Measurements from ENCODE around the gene SIKE1.
"Not testable (repeated sequence)": the region's sequence is repeated elsewhere in the genome, so short reads cannot be mapped to it uniquely, and the experiment has no call there.

The SIKE1 gene

DNA sequence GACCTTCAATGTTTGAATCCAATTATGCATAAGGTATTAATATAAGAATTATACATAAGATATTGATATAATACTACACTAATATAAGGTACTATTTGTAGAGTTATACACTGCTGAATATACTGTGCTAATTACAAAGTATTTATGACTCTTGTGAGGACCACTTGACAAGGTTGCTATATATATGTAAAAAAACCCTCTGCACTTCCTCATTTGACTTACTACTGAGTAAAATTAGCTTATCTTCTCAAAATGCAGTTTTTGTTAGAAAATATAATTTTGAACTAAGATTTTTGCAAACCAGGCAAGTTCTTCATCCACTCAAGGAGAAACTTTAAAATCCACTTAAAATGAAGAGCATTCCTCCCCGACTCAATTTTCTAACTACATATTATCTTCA is 8.5 kb downstream of the SIKE1 start:
- no peaks in the 10 kb centered on the region for H3K27me3 ChIP-seq (ENCODE audit: insufficient read depth, low read length)
- no peak overlapping the region for H3K4me3 ChIP-seq (ENCODE audit: low read length)
- no peak overlapping the region for H2AFZ ChIP-seq (ENCODE audit: low read depth, low read length)
- no peaks in the 10 kb centered on the region for H3K9me3 ChIP-seq (ENCODE audit: low read length)
- H3K36me3 ChIP-seq (ENCODE audit: insufficient read depth, low read length): peaks cover 52% of the 10 kb centered on the region
- H3K4me1 ChIP-seq (ENCODE audit: insufficient read depth, low read length): no peaks in the 10 kb centered on the region

DNA sequence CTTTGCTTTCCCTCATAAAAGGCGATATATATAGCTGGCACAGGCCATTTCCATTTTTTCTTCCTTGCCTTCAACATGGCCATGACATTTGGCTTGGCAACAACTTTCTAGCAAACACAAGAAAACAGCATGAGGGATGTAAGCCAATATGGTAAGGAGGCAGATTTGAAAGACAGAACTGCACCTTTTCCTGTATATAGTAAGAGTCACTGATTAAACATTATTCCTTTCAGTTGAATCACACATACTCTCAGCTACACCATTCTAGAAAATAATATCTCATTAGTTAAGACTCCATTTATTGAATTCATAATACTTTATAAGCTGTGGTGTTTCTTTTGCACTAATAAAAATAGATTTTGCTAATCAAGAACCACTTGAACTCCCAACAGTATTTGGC is 9.5 kb downstream of the SIKE1 start:
- Histone ChIP-seq H3K36me3 (ENCODE audit: insufficient read depth, low read length) (peaks cover 45% of the 10 kb centered on the region), H3K27me3 (ENCODE audit: insufficient read depth, low read length) (no peaks in the 10 kb centered on the region)

DNA sequence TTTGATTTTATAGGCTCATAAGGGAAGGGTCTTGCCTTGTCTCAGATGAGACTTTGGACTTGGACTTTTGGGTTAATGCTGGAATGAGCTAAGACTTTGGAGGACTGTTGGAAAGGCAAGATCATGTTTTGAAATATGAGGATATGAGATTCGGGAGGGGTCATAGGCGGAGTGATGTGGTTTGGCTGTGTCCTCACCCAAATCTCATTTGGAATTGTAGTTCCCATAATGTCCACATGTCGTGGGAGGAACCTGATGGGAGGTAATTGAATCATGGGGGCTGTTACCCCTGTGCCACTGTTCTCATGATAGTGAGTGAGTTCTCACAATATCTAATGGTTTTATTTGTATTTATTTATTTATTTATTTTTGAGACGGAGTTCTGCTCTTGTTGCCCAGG is 15.8 kb downstream of the SIKE1 start:
- Histone ChIP-seq H3K27me3 (ENCODE audit: insufficient read depth, low read length) (no peaks in the 10 kb centered on the region), H3K4me1 (ENCODE audit: insufficient read depth, low read length) (no peaks in the 10 kb centered on the region), H3K36me3 (ENCODE audit: insufficient read depth, low read length) (no peaks in the 10 kb centered on the region), H2AFZ (ENCODE audit: low read depth, low read length) (no peak overlapping the region), H3K4me3 (ENCODE audit: low read length) (no peak overlapping the region), H3K9me3 (ENCODE audit: low read length) (no peaks in the 10 kb centered on the region)

More for the DNA sequence above, 9.5 kb downstream of the SIKE1 start:
- Histone ChIP-seq H3K4me1 (ENCODE audit: insufficient read depth, low read length) (no peaks in the 10 kb centered on the region), H3K9me3 (ENCODE audit: low read length) (no peaks in the 10 kb centered on the region), H3K4me3 (ENCODE audit: low read length) (no peak overlapping the region), H2AFZ (ENCODE audit: low read depth, low read length) (no peak overlapping the region)

DNA sequence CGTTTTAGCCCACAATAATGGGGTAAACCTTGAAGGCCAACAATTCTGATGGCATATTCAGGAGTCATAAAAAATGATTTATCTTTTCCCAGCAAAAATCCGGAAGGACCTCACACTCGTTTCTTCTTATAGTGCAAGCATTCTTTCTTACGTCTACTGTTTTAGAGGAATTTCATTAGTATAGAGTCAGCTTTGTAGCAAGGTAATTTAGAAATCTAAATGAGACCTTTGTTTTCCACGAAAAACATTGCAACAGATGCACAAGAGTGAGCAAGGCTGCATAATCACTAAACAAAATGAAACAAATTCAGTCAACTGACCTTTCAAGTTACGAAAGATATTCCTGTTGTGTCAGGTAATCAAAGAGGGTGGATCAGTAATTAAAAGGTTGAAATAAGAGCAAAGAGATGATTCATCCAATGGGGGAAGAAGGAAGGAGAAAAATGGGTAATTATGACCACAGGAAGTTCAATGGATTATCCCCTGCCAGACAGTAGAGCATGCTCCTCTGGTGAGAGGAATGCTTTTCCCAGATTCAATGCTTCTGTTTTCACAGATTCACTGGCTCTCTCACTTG is 22.1 kb downstream of the SIKE1 start:
- Histone ChIP-seq H3K27me3 (ENCODE audit: insufficient read depth, low read length) (no peaks in the 10 kb centered on the region), H3K4me3 (ENCODE audit: low read length) (peak overlapping the region; percentile 24), H3K4me1 (ENCODE audit: insufficient read depth, low read length) (peaks cover 19% of the 10 kb centered on the region), H3K36me3 (ENCODE audit: insufficient read depth, low read length) (peaks cover 14% of the 10 kb centered on the region), H2AFZ (ENCODE audit: low read depth, low read length) (peak overlapping the region; percentile 93), H3K9me3 (ENCODE audit: low read length) (no peaks in the 10 kb centered on the region)

DNA sequence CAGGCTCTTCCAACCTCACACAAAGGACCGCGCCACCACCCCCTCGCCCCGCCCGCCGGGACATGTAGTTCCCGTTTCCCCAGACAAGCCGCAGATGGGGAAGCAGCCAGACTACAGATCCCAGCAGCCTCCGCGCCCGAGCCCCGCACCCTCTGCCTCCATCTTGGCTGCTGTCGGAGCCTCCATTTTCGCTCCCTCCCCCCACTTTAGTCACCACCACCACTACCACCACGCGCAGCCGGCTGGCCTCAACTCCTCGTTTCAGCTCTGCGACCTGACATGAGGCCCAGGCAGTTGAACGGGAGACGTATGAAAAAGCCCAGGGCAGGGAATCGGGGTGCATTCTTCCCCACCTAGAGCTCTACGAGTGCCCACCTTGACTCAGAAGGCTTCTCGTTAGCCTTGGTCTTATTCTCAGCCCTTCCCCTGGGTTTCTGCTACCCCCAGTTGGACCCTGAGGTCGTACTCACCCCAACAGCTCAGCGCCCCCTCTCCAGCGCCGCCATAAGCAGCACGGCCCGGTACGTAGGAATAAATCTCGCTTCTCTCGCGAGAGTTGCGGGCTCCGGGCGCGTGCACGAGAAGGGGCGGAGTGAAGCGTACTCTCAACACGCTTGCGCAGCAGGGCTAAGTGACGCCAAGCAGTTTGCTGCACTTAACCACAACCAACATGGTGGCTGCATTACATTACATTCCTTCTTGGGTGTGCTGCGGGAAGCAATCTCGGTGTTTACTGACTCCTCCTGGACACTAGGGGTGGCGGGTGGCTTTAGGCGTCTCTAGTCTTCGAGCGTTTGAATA is 22.8 kb downstream of the SIKE1 start, which contains the start of gene CSDE1:
TSS of gene CSDE1 (minus strand) at position 530 of the 801 bp plus-strand sequence. CDS start 18,094 bp downstream, outside the sequence.
- Histone ChIP-seq H3K9me3 (ENCODE audit: low read length) (no peaks in the 10 kb centered on the region), H2AFZ (ENCODE audit: low read depth, low read length) (peak within 1 kb of the TSS; percentile 93), H3K4me3 (ENCODE audit: low read length) (peak within 1 kb of the TSS; percentile 80), H3K4me1 (ENCODE audit: insufficient read depth, low read length) (peaks cover 19% of the 10 kb centered on the region), H3K36me3 (ENCODE audit: insufficient read depth, low read length) (peaks cover 14% of the 10 kb centered on the region), H3K27me3 (ENCODE audit: insufficient read depth, low read length) (no peaks in the 10 kb centered on the region)

DNA sequence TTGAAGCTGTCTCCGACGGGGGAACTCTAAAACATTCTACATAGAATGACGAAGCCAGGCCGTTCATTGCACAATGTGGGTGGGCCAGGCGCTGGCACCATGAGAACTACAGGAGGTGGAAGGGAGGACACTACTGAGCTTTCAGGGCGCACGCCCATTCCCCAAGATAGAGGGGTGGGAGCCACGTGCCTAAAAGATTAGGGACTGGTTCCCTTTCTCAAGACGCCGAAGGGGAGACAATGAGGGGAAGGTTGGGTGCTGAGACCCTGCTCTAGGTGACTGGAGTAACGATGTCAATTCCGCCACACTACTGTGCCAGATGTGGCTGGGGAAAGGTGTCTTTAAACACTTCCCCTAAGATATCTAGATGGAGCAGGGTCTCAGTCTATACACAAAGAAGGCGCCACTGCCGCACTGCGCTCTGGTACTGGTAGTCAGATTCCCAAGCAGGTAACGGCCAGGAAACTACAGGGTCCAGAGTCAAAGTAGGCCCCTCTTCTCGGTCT is 23.5 kb downstream of the SIKE1 start:
- peaks cover 19% of the 10 kb centered on the region for H3K4me1 ChIP-seq (ENCODE audit: insufficient read depth, low read length)
- no peaks in the 10 kb centered on the region for H3K9me3 ChIP-seq (ENCODE audit: low read length)
- H3K4me3 ChIP-seq (ENCODE audit: low read length): peak overlapping the region; percentile 80
- H3K36me3 ChIP-seq (ENCODE audit: insufficient read depth, low read length): peaks cover 14% of the 10 kb centered on the region
- no peak overlapping the region for H2AFZ ChIP-seq (ENCODE audit: low read depth, low read length)
- H3K27me3 ChIP-seq (ENCODE audit: insufficient read depth, low read length): no peaks in the 10 kb centered on the region

DNA sequence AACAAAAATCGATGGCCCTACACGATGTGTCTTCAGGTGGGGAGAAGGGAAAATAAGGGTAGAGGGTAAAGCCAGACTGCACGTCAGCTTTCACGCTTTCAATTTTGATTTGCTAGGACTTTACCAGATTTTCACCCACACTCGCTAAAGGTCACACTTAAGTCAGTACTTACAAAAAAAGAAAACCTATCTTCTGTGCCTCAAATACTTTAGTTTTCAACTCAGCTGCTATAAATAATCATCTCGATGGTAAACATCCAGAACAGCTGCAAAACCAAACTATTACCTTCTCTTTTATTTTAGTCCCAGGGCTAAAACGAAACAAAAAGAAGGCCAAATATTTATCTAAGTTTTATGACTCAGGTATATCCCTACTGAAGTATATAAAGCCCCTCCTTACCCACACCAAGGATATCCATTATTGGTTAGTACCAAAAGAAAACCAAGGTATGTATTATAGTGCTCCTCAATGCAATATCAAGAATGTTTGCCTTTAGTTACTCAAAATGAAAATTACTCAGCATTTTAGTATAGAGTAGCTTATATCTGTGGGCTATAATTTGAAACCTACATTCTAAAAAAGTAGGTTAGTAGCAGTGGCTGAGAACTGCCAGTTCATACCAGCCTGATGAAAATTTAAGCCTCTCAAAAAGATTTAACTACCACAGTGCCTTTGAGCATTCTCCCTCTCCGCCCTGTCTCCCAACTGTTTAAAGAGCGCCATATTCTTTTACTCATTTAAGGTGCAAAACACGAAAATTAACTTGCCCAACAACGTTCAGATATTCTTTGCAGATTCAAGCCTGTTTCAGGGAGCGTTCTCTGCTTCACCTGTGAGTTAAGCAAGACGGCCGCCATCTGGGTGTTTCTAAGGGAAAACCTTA is 24.2 kb downstream of the SIKE1 start:
- H3K36me3 ChIP-seq (ENCODE audit: insufficient read depth, low read length): peaks cover 14% of the 10 kb centered on the region
- H2AFZ ChIP-seq (ENCODE audit: low read depth, low read length): no peak overlapping the region
- H3K27me3 ChIP-seq (ENCODE audit: insufficient read depth, low read length): no peaks in the 10 kb centered on the region
- H3K4me3 ChIP-seq (ENCODE audit: low read length): peak overlapping the region; percentile 80
- H3K9me3 ChIP-seq (ENCODE audit: low read length): no peaks in the 10 kb centered on the region
- peaks cover 19% of the 10 kb centered on the region for H3K4me1 ChIP-seq (ENCODE audit: insufficient read depth, low read length)

DNA sequence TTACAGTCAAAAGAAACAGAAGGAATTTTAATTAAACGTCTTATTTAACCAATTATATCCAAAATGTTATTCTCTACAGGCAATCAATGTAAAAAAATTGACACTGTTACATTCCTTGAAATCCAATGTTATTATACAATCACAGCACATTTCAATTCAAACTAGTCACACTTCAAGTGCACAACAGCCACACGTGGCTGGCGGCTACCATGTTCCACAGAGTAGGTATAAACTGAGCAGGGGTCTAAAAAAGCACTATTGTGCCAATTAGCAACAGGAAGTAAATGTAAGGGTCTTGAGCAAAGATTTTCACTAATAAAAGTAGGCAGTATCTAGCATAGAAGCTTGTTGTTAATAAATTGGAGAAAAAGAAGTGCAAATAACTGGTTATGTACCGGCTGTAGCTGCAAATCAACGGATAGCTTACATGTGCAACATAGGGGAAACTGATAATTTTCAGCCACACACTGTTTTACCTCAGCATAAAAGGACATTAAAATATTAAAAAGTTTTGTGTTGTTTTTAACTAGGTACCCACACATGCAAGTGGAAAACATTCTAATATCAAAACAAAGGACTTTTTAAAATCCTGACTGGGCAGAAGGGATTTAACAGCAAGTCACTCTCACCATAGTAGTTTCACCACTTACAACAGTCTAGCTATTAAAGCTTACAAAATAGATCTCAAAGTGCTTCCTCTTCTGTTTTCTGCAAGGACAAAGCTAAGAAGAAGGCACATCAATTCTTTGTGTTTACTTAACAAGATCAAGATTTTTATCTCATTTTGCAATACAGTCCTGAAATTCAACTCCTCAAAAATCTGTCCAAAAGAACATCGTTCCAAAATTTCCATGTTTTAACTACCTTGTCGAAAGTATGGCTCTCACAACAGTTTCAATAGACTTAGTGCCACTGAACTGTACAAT is 25.2 kb downstream of the SIKE1 start:
- no peak overlapping the region for H2AFZ ChIP-seq (ENCODE audit: low read depth, low read length)
- H3K4me1 ChIP-seq (ENCODE audit: insufficient read depth, low read length): peaks cover 22% of the 10 kb centered on the region
- no peaks in the 10 kb centered on the region for H3K27me3 ChIP-seq (ENCODE audit: insufficient read depth, low read length)
- peak overlapping the region; percentile 80 for H3K4me3 ChIP-seq (ENCODE audit: low read length)
- no peaks in the 10 kb centered on the region for H3K9me3 ChIP-seq (ENCODE audit: low read length)
- H3K36me3 ChIP-seq (ENCODE audit: insufficient read depth, low read length): peaks cover 20% of the 10 kb centered on the region

DNA sequence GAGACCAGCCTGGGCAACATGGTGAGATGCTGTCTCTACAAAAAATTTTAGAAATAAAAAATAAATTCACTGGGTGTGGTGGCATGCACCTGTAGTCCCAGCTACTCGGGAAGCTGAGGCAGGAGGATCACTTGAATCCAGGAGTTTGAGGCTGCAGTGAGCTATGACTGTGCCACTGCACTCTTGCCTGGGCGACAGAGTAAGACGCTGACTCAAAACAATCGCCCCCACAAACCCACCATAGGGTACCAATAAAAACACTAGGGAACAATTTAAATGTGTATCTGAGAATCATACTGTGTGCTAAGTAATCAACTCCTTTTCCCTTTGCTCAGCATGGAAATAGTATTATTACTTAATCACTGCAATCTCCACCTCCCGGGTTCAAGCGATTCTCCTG is 26.8 kb downstream of the SIKE1 start:
- peaks cover 22% of the 10 kb centered on the region for H3K4me1 ChIP-seq (ENCODE audit: insufficient read depth, low read length)
- peaks cover 34% of the 10 kb centered on the region for H3K36me3 ChIP-seq (ENCODE audit: insufficient read depth, low read length)
- H3K27me3 ChIP-seq (ENCODE audit: insufficient read depth, low read length); H3K9me3 ChIP-seq (ENCODE audit: low read length); H3K4me3 ChIP-seq (ENCODE audit: low read length); H2AFZ ChIP-seq (ENCODE audit: low read depth, low read length): not testable (repeated sequence)

DNA sequence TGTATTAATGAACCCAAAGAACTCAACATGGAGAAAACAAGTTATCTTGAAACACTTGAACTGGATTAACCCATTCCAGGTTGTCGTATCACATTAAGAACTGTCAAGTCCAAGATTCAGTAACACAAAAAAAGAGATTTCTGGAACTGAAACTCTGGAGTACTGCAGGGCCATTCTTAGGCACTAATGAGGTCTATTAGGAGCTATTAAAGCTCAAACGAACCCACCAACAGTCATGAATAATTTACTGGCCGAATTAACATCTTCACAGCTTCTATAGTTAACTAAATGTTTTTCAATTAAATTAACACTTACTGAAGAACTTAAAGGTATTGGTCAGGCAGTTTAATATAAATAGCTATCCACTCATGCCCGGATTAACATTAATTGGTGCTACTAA is 27.3 kb downstream of the SIKE1 start:
- Histone ChIP-seq H3K27me3 (ENCODE audit: insufficient read depth, low read length) (no peaks in the 10 kb centered on the region), H3K4me3 (ENCODE audit: low read length) (no peak overlapping the region), H3K36me3 (ENCODE audit: insufficient read depth, low read length) (peaks cover 40% of the 10 kb centered on the region), H3K9me3 (ENCODE audit: low read length) (no peaks in the 10 kb centered on the region), H3K4me1 (ENCODE audit: insufficient read depth, low read length) (peaks cover 22% of the 10 kb centered on the region), H2AFZ (ENCODE audit: low read depth, low read length) (no peak overlapping the region)

DNA sequence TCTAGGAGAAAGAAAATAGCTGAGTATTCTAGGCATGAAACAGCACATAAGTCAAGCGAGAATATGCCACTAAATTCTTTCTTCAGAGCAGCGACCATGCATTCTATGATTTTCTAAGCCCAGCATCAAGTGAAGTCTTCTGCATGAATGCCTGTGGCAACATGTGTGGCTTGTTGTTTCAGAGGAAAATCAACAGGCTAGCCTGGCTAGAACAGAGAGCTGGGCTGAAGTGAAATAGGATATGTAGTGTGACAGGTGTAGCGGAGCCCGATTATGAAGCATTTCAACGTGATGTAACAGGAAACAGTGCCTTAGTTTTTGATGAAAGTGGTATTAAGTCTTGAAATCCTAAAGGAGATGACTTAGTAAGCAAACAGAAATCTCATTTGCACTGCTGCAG is 29.7 kb downstream of the SIKE1 start:
- Histone ChIP-seq H3K9me3 (ENCODE audit: low read length) (no peaks in the 10 kb centered on the region), H3K27me3 (ENCODE audit: insufficient read depth, low read length) (no peaks in the 10 kb centered on the region), H2AFZ (ENCODE audit: low read depth, low read length) (no peak overlapping the region), H3K4me3 (ENCODE audit: low read length) (no peak overlapping the region), H3K36me3 (ENCODE audit: insufficient read depth, low read length) (peaks cover 53% of the 10 kb centered on the region), H3K4me1 (ENCODE audit: insufficient read depth, low read length) (peaks cover 14% of the 10 kb centered on the region)

DNA sequence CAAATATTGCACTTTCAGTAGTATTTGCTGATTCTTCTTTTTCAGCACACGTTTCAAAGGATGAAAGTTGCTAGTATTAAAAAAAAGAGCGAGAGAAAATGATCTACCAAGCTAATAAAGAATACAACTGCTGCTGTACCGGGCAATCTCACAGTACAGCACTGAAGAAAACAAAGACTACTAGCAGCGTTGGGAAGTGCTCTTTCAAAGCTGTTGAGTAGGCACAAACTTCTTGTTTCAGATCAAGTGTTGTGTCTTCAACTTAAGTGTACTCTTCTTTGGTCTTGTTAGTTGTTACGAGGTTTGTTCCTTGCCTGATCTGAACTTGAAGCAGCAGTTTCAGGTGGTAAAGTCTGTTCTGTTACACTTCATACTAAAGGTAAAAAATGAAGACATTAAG is 30.6 kb downstream of the SIKE1 start:
- H3K4me1 ChIP-seq (ENCODE audit: insufficient read depth, low read length): peaks cover 6% of the 10 kb centered on the region
- H3K27me3 ChIP-seq (ENCODE audit: insufficient read depth, low read length): no peaks in the 10 kb centered on the region
- H3K4me3 ChIP-seq (ENCODE audit: low read length): no peak overlapping the region
- peaks cover 52% of the 10 kb centered on the region for H3K36me3 ChIP-seq (ENCODE audit: insufficient read depth, low read length)
- no peaks in the 10 kb centered on the region for H3K9me3 ChIP-seq (ENCODE audit: low read length)
- H2AFZ ChIP-seq (ENCODE audit: low read depth, low read length): no peak overlapping the region
